Measurements from ENCODE around the gene OTOP3.
"Not testable (repeated sequence)": the region's sequence is repeated elsewhere in the genome, so short reads cannot be mapped to it uniquely, and the experiment has no call there.

The OTOP3 gene

GRCh38 chr17:74963656-74964055, 28.0 kb downstream of the OTOP3 start:
- no peak overlapping the region for H3K4me3 ChIP-seq
- DNase-seq (ENCODE audit: low spot score) = no peak
- TF ChIP-seq, protein P1, sequence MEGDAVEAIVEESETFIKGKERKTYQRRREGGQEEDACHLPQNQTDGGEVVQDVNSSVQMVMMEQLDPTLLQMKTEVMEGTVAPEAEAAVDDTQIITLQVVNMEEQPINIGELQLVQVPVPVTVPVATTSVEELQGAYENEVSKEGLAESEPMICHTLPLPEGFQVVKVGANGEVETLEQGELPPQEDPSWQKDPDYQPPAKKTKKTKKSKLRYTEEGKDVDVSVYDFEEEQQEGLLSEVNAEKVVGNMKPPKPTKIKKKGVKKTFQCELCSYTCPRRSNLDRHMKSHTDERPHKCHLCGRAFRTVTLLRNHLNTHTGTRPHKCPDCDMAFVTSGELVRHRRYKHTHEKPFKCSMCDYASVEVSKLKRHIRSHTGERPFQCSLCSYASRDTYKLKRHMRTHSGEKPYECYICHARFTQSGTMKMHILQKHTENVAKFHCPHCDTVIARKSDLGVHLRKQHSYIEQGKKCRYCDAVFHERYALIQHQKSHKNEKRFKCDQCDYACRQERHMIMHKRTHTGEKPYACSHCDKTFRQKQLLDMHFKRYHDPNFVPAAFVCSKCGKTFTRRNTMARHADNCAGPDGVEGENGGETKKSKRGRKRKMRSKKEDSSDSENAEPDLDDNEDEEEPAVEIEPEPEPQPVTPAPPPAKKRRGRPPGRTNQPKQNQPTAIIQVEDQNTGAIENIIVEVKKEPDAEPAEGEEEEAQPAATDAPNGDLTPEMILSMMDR (IDR thresholded peaks at IDR 0.05) = no peak
- H3K27ac ChIP-seq = no peak overlapping the region

GRCh38 chr17:74964246-74964761, 28.6 kb downstream of the OTOP3 start:
- H3K27ac ChIP-seq = no peak overlapping the region
- no peak overlapping the region for H3K4me3 ChIP-seq
- no peak for DNase-seq (ENCODE audit: low spot score)
- TF ChIP-seq, protein P1 (IDR thresholded peaks at IDR 0.05) = no peak

DNA sequence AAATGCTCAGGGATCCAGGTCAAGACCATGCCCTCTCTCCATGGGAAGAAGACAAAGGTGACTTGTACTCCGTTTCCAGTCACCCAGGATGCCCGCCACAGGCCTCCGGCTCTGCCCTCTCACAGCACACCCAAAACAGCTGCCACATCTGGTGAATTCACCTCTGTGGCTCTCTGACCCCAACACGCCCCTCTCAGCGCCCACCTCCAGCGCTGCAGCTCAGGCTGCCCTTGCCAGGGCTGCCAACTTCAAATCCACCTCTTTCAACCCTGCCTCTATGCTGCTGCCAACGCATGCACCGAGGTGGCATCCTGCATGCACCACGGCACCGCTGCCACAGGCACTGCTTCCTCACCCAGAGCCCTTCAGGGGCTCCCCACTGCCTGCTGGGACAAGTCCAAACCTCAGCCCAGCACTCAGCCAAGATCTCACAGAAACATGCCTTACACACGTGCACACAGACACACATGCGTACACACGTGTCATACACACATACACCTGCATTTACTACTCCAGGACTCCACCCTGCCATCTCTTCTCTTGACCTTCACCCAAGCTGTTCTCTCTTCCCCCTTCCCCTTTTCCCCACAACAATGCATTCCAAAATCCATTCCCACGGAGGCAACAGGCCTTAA, 29.4 kb downstream of the OTOP3 start:
- TF ChIP-seq, protein P1 (IDR thresholded peaks at IDR 0.05) = no peak
- no peak overlapping the region for H3K27ac ChIP-seq
- H3K4me3 ChIP-seq = no peak overlapping the region
- DNase-seq (ENCODE audit: low spot score) = no peak

DNA sequence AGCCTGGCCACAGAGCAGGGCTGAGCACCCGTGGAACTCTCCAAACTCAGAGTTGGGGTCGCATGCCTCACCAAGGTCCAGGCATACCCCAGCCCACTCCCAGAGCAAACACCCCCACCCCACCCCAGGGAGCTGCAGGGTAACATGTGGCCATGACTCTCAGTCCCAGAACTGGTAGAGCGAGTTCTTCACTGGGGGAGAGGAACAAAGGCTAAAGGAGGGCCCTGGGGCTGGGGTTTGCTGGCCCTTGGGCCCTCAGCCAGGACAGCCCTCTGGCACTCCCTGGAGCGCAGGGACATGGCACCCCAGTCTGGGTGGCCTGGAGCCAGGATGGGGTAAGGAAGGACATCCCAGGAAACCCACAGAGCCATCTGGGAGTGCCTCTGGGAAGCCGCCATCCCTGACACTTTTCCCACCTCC, 32.7 kb downstream of the OTOP3 start:
- no peak overlapping the region for H3K27ac ChIP-seq
- TF ChIP-seq, protein P1 (IDR thresholded peaks at IDR 0.05) = no peak
- H3K4me3 ChIP-seq = no peak overlapping the region
- DNase-seq (ENCODE audit: low spot score) = no peak

DNA sequence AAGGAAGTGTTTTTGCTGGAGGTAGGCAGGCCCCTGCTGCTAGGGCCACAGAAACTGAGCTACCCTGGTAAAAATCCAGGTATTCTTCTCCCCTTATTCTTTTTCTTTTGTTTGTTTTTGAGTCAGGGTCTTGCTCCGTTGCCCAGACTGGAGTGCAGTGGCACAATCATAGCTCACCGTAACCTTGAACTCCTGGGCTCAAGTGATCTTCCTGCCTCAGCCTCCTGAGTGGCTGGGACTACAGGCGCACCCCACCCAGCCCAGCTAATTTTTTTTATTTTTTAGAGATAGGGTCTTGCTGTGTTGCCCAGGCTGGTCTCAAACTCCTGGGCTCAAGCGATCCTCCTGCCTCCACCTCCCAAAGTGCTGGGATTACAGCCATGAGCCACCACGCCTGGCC, 33.8 kb downstream of the OTOP3 start:
- not testable (repeated sequence) for H3K27ac ChIP-seq; H3K4me3 ChIP-seq; DNase-seq (ENCODE audit: low spot score)

DNA sequence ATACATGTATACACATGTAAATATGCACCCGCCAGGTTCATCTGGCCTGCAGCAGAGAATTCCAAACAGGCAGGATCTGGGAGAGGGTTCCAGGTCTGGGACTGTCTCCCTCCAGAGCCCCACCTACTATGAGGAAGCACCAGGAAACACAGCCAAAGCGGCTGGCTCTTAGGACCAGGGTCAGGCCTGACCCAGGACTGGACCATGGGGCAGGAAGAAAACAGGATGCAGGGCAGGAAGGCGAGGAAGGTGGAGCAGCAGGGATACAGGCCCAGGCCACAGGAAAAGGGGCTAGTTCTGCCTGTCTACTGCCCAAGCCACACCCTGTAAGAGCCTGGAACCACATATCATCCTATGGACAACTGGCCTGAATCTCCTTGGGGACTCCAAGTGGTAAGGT, 34.7 kb downstream of the OTOP3 start:
- DNase-seq (ENCODE audit: low spot score) = no peak
- Histone ChIP-seq H3K4me3 (peak overlapping the region; percentile 70), H3K27ac (no peak overlapping the region)
- TF ChIP-seq, protein P1 (IDR thresholded peaks at IDR 0.05) = no peak

GRCh38 chr17:74971069-74971841, 35.6 kb downstream of the OTOP3 start:
- DNase-seq (ENCODE audit: low spot score) = no peak
- Histone ChIP-seq H3K4me3 (peak overlapping the region; percentile 70), H3K27ac (peak overlapping the region in 1 of 2 donors; percentile 19)
- TF ChIP-seq, protein P1 (IDR thresholded peaks at IDR 0.05) = no peak

Data from coronary artery (tissue), 2 donors.